GM12878 (cell line): ENCODE measurements around the gene ABCC1. TPM values are rescaled to one million over a fixed set of nuclear protein-coding genes. Genes with fewer than 3 reads are reported as not detected.

Experiments
- ATAC-seq: fragments of 200-7000 bp; cut with Tn5 transposase; 3 replicates; pipeline ENCODE4 v1.9.1; 2020; ENCODE audit warnings: mild to moderate bottlenecking, moderate library complexity
- BruUV-seq: library from RNA; stranded (reverse); fragments of 400-500 nt; replicated peaks from 2 replicates; lab custom pipeline; 2021; lab: Mats Ljungman, UMichigan
- CTCF ChIA-PET: fragments of 300-600 bp; sonication (Branson Sonifier 250); formaldehyde crosslinking; extraction: SDS; loops from one replicate; lab custom pipeline; 2021; ENCODE audit warnings: inconsistent platforms; lab: Yijun Ruan, JAX
- POLR2A ChIA-PET: fragments of 350-600 bp; formaldehyde crosslinking; extraction: SDS; loops from one replicate; lab custom pipeline; 2021; ENCODE audit warnings: inconsistent platforms; lab: Charles Lee
- RAD21 ChIA-PET: fragments of 300-600 bp; sonication (Branson Sonifier 250); formaldehyde crosslinking; loops from one replicate; lab custom pipeline; 2023; ENCODE audit warnings: antibody characterized with exemption; ENCODE audit not compliant: unreplicated experiment; lab: Charles Lee
- SMC1A ChIA-PET: fragments of 300-600 bp; sonication (Branson Sonifier 250); formaldehyde crosslinking; loops from one replicate; lab custom pipeline; 2023; ENCODE audit not compliant: unreplicated experiment, uncharacterized antibody; lab: Charles Lee
- DNase-seq: peaks from one replicate; pipeline ENCODE4 v3.0.0-alpha.2; 2011; ENCODE audit warnings: low read depth, low spot score
- FAIRE-seq: peaks from 3 replicates; lab custom pipeline; 2011; peaks lifted over from hg19 to GRCh38; lab: Jason Lieb, UNC
- H2AFZ ChIP-seq: 2 replicates; pipeline ENCODE4 v1.6.0; 2011; ENCODE audit warnings: low read depth, low read length, control low read depth; ENCODE audit not compliant: control insufficient read depth
- H3K27ac ChIP-seq: 2 replicates; pipeline ENCODE4 v1.5.1; 2011; ENCODE audit warnings: control low read depth; ENCODE audit not compliant: control insufficient read depth, insufficient read depth
- H3K27me3 ChIP-seq, 2 experiments: replicated peaks in 1 of 2; 2 replicates each; pipeline versions ENCODE4 v1.6.0 to v1.6.1; 2011; ENCODE audit warnings: low read length in 1 of 2; ENCODE audit not compliant: control insufficient read depth in 2 of 2, insufficient read depth in 2 of 2
- H3K36me3 ChIP-seq, 2 experiments: 2 replicates each; pipeline ENCODE4 v1.5.1; 2011; ENCODE audit warnings: low read length in 1 of 2; ENCODE audit not compliant: control insufficient read depth in 2 of 2, insufficient read depth in 2 of 2
- H3K4me1 ChIP-seq: 2 replicates; pipeline ENCODE4 v1.6.1; 2011; ENCODE audit warnings: mild to moderate bottlenecking, low read length, moderate library complexity, mixed read lengths; ENCODE audit not compliant: control insufficient read depth, insufficient read depth
- H3K4me2 ChIP-seq: 2 replicates; pipeline ENCODE4 v1.6.0; 2011; ENCODE audit warnings: control low read depth; ENCODE audit not compliant: control insufficient read depth, insufficient read depth
- H3K4me3 ChIP-seq: fragments of 200-600 bp; sonication (generic); 2 replicates; pipeline ENCODE4 v1.5.1; 2016
- H3K79me2 ChIP-seq: 2 replicates; pipeline ENCODE4 v1.6.0; 2011; ENCODE audit warnings: low read length; ENCODE audit not compliant: control insufficient read depth, insufficient read depth
- H3K9ac ChIP-seq: 2 replicates; pipeline ENCODE4 v1.8.0; 2011; ENCODE audit warnings: low read length, control low read depth, mixed read lengths; ENCODE audit not compliant: control insufficient read depth, insufficient read depth
- H3K9me3 ChIP-seq: replicated peaks from 3 replicates; pipeline ENCODE4 v1.5.1; 2011; ENCODE audit warnings: mild to moderate bottlenecking, low read length; ENCODE audit not compliant: control insufficient read depth, insufficient read depth
- H4K20me1 ChIP-seq: 2 replicates; pipeline ENCODE4 v1.6.0; 2011; ENCODE audit not compliant: control insufficient read depth, insufficient read depth
- DPF2 ChIP-seq: fragments of 450-650 bp; IDR thresholded peaks from 2 replicates; pipeline ENCODE4 v1.6.1; 2017; ENCODE audit warnings: mild to moderate bottlenecking
- EP300 ChIP-seq, 2 experiments: fragments of 150-350 bp in 1 of 2; IDR thresholded peaks; 2 replicates each; pipeline ENCODE4 v1.6.1; 2011 to 2012; ENCODE audit warnings: low read depth in 2 of 2, low read length in 2 of 2, borderline replicate concordance in 1 of 2, improper control_type of control experiment in 1 of 2, inconsistent platforms in 1 of 2; ENCODE audit not compliant: control insufficient read depth in 1 of 2
- FOS ChIP-seq: IDR thresholded peaks from 3 replicates; pipeline ENCODE4 v1.6.1; 2011; ENCODE audit warnings: borderline replicate concordance; ENCODE audit not compliant: insufficient read length; ENCODE audit errors: extremely low read depth
- KAT2A ChIP-seq: conservative IDR thresholded peaks from 2 replicates; pipeline ENCODE4 v1.6.1; 2011; ENCODE audit warnings: low read depth, low read length; ENCODE audit not compliant: control insufficient read depth
- KLF5 ChIP-seq: fragments of 450-650 bp; IDR thresholded peaks from 2 replicates; pipeline ENCODE4 v1.6.1; 2014; ENCODE audit warnings: mild to moderate bottlenecking; ENCODE audit not compliant: partially characterized antibody
- NFIC ChIP-seq: IDR thresholded peaks from 2 replicates; pipeline ENCODE4 v1.6.1; 2012; ENCODE audit warnings: low read depth, mild to moderate bottlenecking, inconsistent platforms, low read length, moderate library complexity
- RAD21 ChIP-seq: IDR thresholded peaks from 2 replicates; pipeline ENCODE4 v1.6.1; 2011; ENCODE audit warnings: mild to moderate bottlenecking, low read depth, low read length, moderate library complexity; ENCODE audit not compliant: insufficient read depth
- YBX1 ChIP-seq: fragments of 450-650 bp; IDR thresholded peaks from 2 replicates; pipeline ENCODE4 v1.6.1; 2016; ENCODE audit warnings: antibody characterized with exemption
- ZNF622 ChIP-seq: fragments of 450-650 bp; IDR thresholded peaks from 2 replicates; pipeline ENCODE4 v1.6.1; 2017; ENCODE audit warnings: mild to moderate bottlenecking, inconsistent platforms
- ZZZ3 ChIP-seq: IDR thresholded peaks from 2 replicates; pipeline ENCODE4 v1.6.1; 2011; ENCODE audit warnings: low read depth; ENCODE audit not compliant: control insufficient read depth, insufficient read length
- WGBS: methylation state at CpG from one replicate; pipeline ENCODE4 v1.1.6; 2016; ENCODE audit warnings: low lambda C conversion rate; ENCODE audit not compliant: insufficient replicate concordance, insufficient coverage; ENCODE audit errors: missing lambda C conversion rate; 5-methylcytosine and 5-hydroxymethylcytosine counted together
- in situ Hi-C: fragments of 300-500 bp; cut with MboI; formaldehyde crosslinking; loops from 9 replicates; pipeline ENCODE4 v1.14.3; 2018; ENCODE audit warnings: mixed read lengths
- intact Hi-C: fragments of 100-400 bp; cut with micrococcal nuclease; formaldehyde crosslinking; loops from one replicate; pipeline ENCODE4 v1.14.2; 2022; ENCODE audit not compliant: unreplicated experiment
- polyA plus RNA-seq, 11 experiments: library from polyadenylated mRNA; depleted of rRNA in 4 of 11; unstranded in 6 of 11; stranded (reverse) in 5 of 11; fragments of >200 nt; fragmentation: Nextera tagmentation in 4 of 11; fragmentation: Illumina TruSeq in 1 of 11; extraction: Ambion mirVana in 4 of 11; extraction: Trizol in 1 of 11; gene quantifications; 1 replicate in 1 of 11; 2 replicates in 10 of 11; pipeline versions ENCODE4 v1.2.1 to v1.2.3, GENCODE V29; 2011 to 2016; ENCODE audit warnings: inconsistent platforms in 2 of 11, missing spikeins in 2 of 11, low read depth in 1 of 11
- total RNA-seq, 4 experiments: library from RNA; depleted of rRNA in 3 of 4; stranded (reverse); fragments of >200 nt in 3 of 4; fragmentation: Illumina TruSeq in 1 of 4; extraction: Trizol in 1 of 4; gene quantifications; 2 replicates each; pipeline versions ENCODE4 v1.2.1 to v1.2.3, GENCODE V29; 2013 to 2021
- TF ChIP-seq, protein P1 (sequence below): fragments of 150-350 bp; IDR thresholded peaks from 2 replicates; pipeline ENCODE4 v1.6.1; 2014; ENCODE audit warnings: mild to moderate bottlenecking, low read depth, low read length

Gene ABCC1
- total and polyA plus RNA-seq, 10 of the 15 experiments (the other 5 are each of a cell fraction or from before 2014, with no cell fraction given): 3.2 to 44.6 (median 14.5) TPM

DNA sequence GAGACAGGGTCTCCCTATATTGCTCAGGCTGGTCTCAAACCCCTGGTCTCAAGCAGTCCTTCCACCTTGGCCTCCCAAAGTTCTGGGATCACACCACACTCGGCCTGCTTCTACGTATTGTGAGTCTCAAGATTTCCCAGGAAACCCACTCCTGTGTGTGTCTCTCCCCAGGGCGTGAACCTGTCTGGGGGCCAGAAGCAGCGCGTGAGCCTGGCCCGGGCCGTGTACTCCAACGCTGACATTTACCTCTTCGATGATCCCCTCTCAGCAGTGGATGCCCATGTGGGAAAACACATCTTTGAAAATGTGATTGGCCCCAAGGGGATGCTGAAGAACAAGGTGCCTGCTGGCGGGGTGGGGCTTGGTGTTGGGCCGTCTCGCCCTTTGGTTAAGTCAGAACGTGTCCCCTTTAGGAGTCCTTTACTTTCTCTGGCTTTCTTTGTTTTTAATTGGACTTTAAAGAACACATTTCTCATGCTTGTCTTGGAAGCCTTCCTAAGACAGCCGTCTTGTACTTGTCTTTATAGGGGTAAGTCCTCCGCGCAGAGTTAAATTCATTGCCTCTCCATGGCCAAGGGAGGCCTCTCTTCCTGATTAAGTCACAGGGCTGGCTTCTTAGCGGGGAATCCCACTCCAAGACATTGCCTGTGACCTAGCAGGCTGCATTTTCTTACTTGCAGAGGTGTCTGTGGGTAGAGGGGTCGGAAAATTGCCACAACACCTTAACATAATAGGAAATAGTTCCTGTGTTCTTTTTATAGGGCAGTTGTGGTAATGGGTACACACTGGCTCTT is 137.4 kb downstream of the ABCC1 start:
- ChIA-PET CTCF (no interaction called here), POLR2A (no interaction called here), SMC1A (no interaction called here), RAD21 (interaction anchor here (0.5 kb wide), 1 partner anchor 184 kb away, joined by 4 read pairs; no protein-coding TSS in a partner anchor)
- Histone ChIP-seq H3K4me3 (no peak overlapping the region), H3K9ac (no peak overlapping the region), H4K20me1 (no peaks in the 10 kb centered on the region), H3K79me2 (no peaks in the 10 kb centered on the region), H3K36me3 (peaks cover 22 to 44% of the 10 kb centered on the region in 2 experiments; a peak in 3 of 4 replicates), H2AFZ (no peak overlapping the region), H3K27me3 (no peaks in the 10 kb centered on the region), H3K4me2 (no peak overlapping the region), H3K4me1 (no peaks in the 10 kb centered on the region), H3K9me3 (peaks cover 5% of the 10 kb centered on the region; the same call in 1 of the 3 replicates), H3K27ac (no peak overlapping the region)
- WGBS: 94% methylated on average over 18 of the region's 18 CpGs
- no TSS peak for BruUV-seq
- TF ChIP-seq KLF5: no peak
- no peak for TF ChIP-seq EP300 (IDR thresholded peaks at IDR 0.05; ENCODE audit: borderline replicate concordance in 1 of 2, control insufficient read depth in 1 of 2, low read depth in 2 of 2, low read length in 2 of 2)
- no peak for TF ChIP-seq ZZZ3
- TF ChIP-seq KAT2A: no peak
- no peak for TF ChIP-seq FOS
- no peak for TF ChIP-seq ZNF622
- TF ChIP-seq, protein P1, sequence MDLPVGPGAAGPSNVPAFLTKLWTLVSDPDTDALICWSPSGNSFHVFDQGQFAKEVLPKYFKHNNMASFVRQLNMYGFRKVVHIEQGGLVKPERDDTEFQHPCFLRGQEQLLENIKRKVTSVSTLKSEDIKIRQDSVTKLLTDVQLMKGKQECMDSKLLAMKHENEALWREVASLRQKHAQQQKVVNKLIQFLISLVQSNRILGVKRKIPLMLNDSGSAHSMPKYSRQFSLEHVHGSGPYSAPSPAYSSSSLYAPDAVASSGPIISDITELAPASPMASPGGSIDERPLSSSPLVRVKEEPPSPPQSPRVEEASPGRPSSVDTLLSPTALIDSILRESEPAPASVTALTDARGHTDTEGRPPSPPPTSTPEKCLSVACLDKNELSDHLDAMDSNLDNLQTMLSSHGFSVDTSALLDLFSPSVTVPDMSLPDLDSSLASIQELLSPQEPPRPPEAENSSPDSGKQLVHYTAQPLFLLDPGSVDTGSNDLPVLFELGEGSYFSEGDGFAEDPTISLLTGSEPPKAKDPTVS: no peak
- TF ChIP-seq NFIC: no peak
- no peak for TF ChIP-seq DPF2
- no peak for TF ChIP-seq RAD21
- no peak for TF ChIP-seq YBX1
- FAIRE-seq: no peak
- intact Hi-C loops: no loop called here
- DNase-seq: no peak
- in situ Hi-C loops: no loop called here
- ATAC-seq: no peak
